Heart right ventricle (tissue), 16 donors: ENCODE results near the gene CDKL4. TPM values are rescaled to one million over a fixed set of nuclear protein-coding genes. Genes with fewer than 3 reads are reported as not detected.

Experiments used
- ATAC-seq, 8 donors: fragments of 200-7000 bp; cut with Tn5 transposase; one replicate each; pipeline ENCODE4 v1.9.1; 2020; ENCODE audit warnings: mild to moderate bottlenecking in 8 of 8, moderate library complexity in 8 of 8, moderate number of reproducible peaks in 1 of 8
- DNase-seq, 2 donors: peaks; one replicate each; pipeline ENCODE4 v3.0.0-alpha.2; 2020
- H3K27ac ChIP-seq, 10 donors: fragments of 200-600 bp; sonication (generic) in 2 of 10; one replicate each; pipeline versions ENCODE4 v1.5.0 to v1.8.0; 2020 to 2022; ENCODE audit warnings: mild to moderate bottlenecking in 3 of 10
- H3K27me3 ChIP-seq, 7 donors: fragments of 200-600 bp; one replicate each; pipeline ENCODE4 v1.8.0; 2021 to 2022; ENCODE audit warnings: mild to moderate bottlenecking in 2 of 7
- H3K36me3 ChIP-seq, 9 donors: fragments of 200-600 bp; sonication (generic) in 1 of 9; one replicate each; pipeline versions ENCODE4 v1.5.0 to v1.8.0; 2020 to 2022; ENCODE audit warnings: mild to moderate bottlenecking in 2 of 9
- H3K4me1 ChIP-seq, 9 donors: fragments of 200-600 bp; sonication (generic) in 1 of 9; one replicate each; pipeline versions ENCODE4 v1.5.0 to v1.8.0; 2020 to 2022; ENCODE audit warnings: mild to moderate bottlenecking in 4 of 9
- H3K4me3 ChIP-seq, 10 donors: fragments of 200-600 bp; sonication (generic) in 2 of 10; one replicate each; pipeline versions ENCODE4 v1.5.0 to v1.8.0; 2020 to 2022; ENCODE audit warnings: mild to moderate bottlenecking in 7 of 10, moderate library complexity in 2 of 10
- H3K9me3 ChIP-seq, 11 donors: fragments of 200-600 bp in 10 of 11; sonication (generic) in 2 of 11; one replicate each; pipeline versions ENCODE4 v1.5.0 to v1.8.0; 2013 to 2022; ENCODE audit warnings: mild to moderate bottlenecking in 2 of 11, control low read depth in 1 of 11, moderate library complexity in 1 of 11
- CTCF ChIP-seq, 9 donors: fragments of 200-600 bp; sonication (generic) in 2 of 9; IDR thresholded peaks; one replicate each; pipeline versions ENCODE4 v1.5.0 to v1.8.0; 2021 to 2022; ENCODE audit warnings: antibody characterized with exemption in 9 of 9, mild to moderate bottlenecking in 5 of 9, moderate library complexity in 1 of 9
- WGBS, 2 donors: extraction: QIAGEN DNeasy Blood & Tissue Kit; methylation state at CpG; one replicate each; pipeline ENCODE4 v1.1.7; 2013; ENCODE audit warnings: inconsistent platforms in 1 of 2; 5-methylcytosine and 5-hydroxymethylcytosine counted together
- intact Hi-C, 10 donors: fragments of 100-400 bp; cut with DNase I; formaldehyde crosslinking; loops; one replicate each; pipeline versions ENCODE4 v1.11.1 to v1.14.2; 2022
- long read RNA-seq, 3 donors: library from polyadenylated mRNA; unstranded; transcript quantifications; one replicate each; pipeline ENCODE4 v2.0.0, GENCODE V29; 2020 to 2021
- polyA plus RNA-seq, 2 donors: library from polyadenylated mRNA; stranded (reverse); fragments of 200-250 nt; gene quantifications; one replicate each; pipeline ENCODE4 v1.2.3, GENCODE V29; 2013
- total RNA-seq, 10 donors: library from RNA; stranded (reverse); fragmentation: NEBNext Ultra II Directional in 3 of 10; extraction: Animal tissue kit (Norgen Biotek cat#: 25700) in 3 of 10; gene quantifications; one replicate each; pipeline versions ENCODE4 v1.2.1 to v1.2.4, GENCODE V29; 2021 to 2023
- donor health status: Arrhythmogenic right ventricular cardiomyopathy.
- donor health status: ischemic (EF 13 %, LVEDD 7.1; RV severe dilation, severe dysfunction).
- donor health status: healthy with polysubstance abuse.
- donor health status: DM: no; HTN: yes; CAD: no.
- donor health status: DM: no; HTN: no; CAD: no.
- donor health status: ischemic (EF 25% LVEDD 6.9; RV normal size, moderate dysfunction).
- donor health status: ischemic (EF 25% LVEDD 5.7; RV mildly dilated, moderate dysfunction).
- donor health status: healthy.
- donor health status: DM: yes; HTN: yes; CAD: no.
- donor health status: Ischemic cardiomyopathy.
- donor health status: ischemic (EF 35%, LVEDD 5.7; RV mildly dilated, moderate dysfunction).
- donor health status: nonischemic (EF 11% LVEDD 7.7; RV severe dilation, severe dysfunction).
- donor health status: DM: yes; HTN: yes; CAD: no.
- donor health status: PGD.
- donor health status: ischemic (EF 29% LVEDD 5.4; RV normal size, mild dysfunction).
- donor health status: nonischemic (EF 23%, LVEDD 6.1; RV moderate dilation, normal function).

CDKL4 gene
- total RNA-seq (under 1 TPM in 8 of 10 donors, not detected in 2; 0.24 to 0.87 (median 0.51) TPM), polyA plus RNA-seq (under 1 TPM in 1 of 2 donors, not detected in 1; 0.29 TPM)
- long read RNA-seq, donor 1, result 0 reads
- long read RNA-seq, donor 2, result 0 reads
- long read RNA-seq, donor 3, result 0 reads

GRCh38 chr2:39243469-39244123 is at the start of gene CDKL4:
TSS of gene CDKL4 (minus strand) at chr2:39243970.
- H3K4me3 ChIP-seq, result peak within 1 kb of the TSS in 8 of 10 donors; percentile 4 to 49 (median 34)
- peaks cover 0 to 16% (median 5%) of the 10 kb centered on the region in 9 donors for H3K4me1 ChIP-seq
- no peaks in the 10 kb centered on the region for H3K9me3 ChIP-seq
- no peaks in the 10 kb centered on the region for H3K27me3 ChIP-seq
- WGBS, 2 donors, result 63% methylated on average over 58 of the region's 58 CpGs
- H3K27ac ChIP-seq, result no peak within 1 kb of the TSS
- TF ChIP-seq CTCF (IDR thresholded peaks at IDR 0.05), result no peak
- ATAC-seq (peak in 7 of 8 donors; percentile 20 to 69 (median 38)), DNase-seq (peak in 1 of 2 donors; percentile 38)
- H3K36me3 ChIP-seq, result peaks cover 0 to 9% (median 4%) of the 10 kb centered on the region in 9 donors
- intact Hi-C loops, result no loop called here

- intact Hi-C loops, result no loop called here
- no peak overlapping the region for H3K4me3 ChIP-seq
- DNase-seq (no peak), ATAC-seq (no peak)
- TF ChIP-seq CTCF (IDR thresholded peaks at IDR 0.05), result no peak
- no peak overlapping the region for H3K27ac ChIP-seq
- H3K27me3 ChIP-seq, result no peaks in the 10 kb centered on the region
- no peaks in the 10 kb centered on the region for H3K4me1 ChIP-seq
- peaks cover 0 to 96% (median 39%) of the 10 kb centered on the region in 9 donors for H3K36me3 ChIP-seq
- no peaks in the 10 kb centered on the region for H3K9me3 ChIP-seq
- 92 to 95% methylated on average over 6 of the region's 6 CpGs for WGBS, 2 donors
Measured at GRCh38 chr2:39290433-39290832, 46.7 kb upstream of the CDKL4 start.

- no peaks in the 10 kb centered on the region for H3K9me3 ChIP-seq
- ATAC-seq (no peak), DNase-seq (no peak)
- no peaks in the 10 kb centered on the region for H3K27me3 ChIP-seq
- intact Hi-C loops, result loop anchor here in 1 of 10 donors (10.0 kb wide), 1 partner anchor 445 kb away; no protein-coding TSS in a partner anchor
- peaks cover 0 to 99% (median 39%) of the 10 kb centered on the region in 9 donors for H3K36me3 ChIP-seq
- no peak overlapping the region for H3K4me3 ChIP-seq
- no peak overlapping the region for H3K27ac ChIP-seq
- no peak for TF ChIP-seq CTCF (IDR thresholded peaks at IDR 0.05)
- H3K4me1 ChIP-seq, result no peaks in the 10 kb centered on the region
Measured at GRCh38 chr2:39289609-39290008, 45.8 kb upstream of the CDKL4 start.

- WGBS, 2 donors, result 70 to 85% methylated on average over 1 of the region's 1 CpG
- Histone ChIP-seq H3K9me3 (no peaks in the 10 kb centered on the region), H3K27me3 (no peaks in the 10 kb centered on the region), H3K4me1 (no peaks in the 10 kb centered on the region), H3K27ac (no peak overlapping the region), H3K4me3 (no peak overlapping the region), H3K36me3 (peaks cover 0 to 100% (median 47%) of the 10 kb centered on the region in 9 donors)
- ATAC-seq (no peak), DNase-seq (no peak)
- TF ChIP-seq CTCF (IDR thresholded peaks at IDR 0.05), result no peak
- intact Hi-C loops, result loop anchor here in 1 of 10 donors (10.0 kb wide), 1 partner anchor 451 kb away; no protein-coding TSS in a partner anchor
Measured at GRCh38 chr2:39283561-39283960, 39.8 kb upstream of the CDKL4 start.
